OCI-LY7 (cell line): ENCODE results near the gene PLCXD3. TPM values are rescaled to one million over a fixed set of nuclear protein-coding genes. Genes with fewer than 3 reads are reported as not detected.

Source experiments
- BruUV-seq: library from RNA; stranded (reverse); fragments of 400-500 nt; replicated peaks from 2 replicates; lab custom pipeline; 2021; lab: Mats Ljungman, UMichigan
- CTCF ChIA-PET: fragments of 300-600 bp; sonication (Branson Sonifier 250); formaldehyde crosslinking; loops from one replicate; lab custom pipeline; 2022; ENCODE audit warnings: antibody characterized with exemption; ENCODE audit not compliant: unreplicated experiment; lab: Charles Lee
- POLR2A ChIA-PET: fragments of 300-600 bp; sonication (Branson Sonifier 250); formaldehyde crosslinking; loops from one replicate; lab custom pipeline; 2022; ENCODE audit warnings: antibody characterized with exemption; lab: Charles Lee
- DNase-seq: peaks from one replicate; pipeline ENCODE4 v3.0.0-alpha.2; 2015; ENCODE audit warnings: low spot score
- H2AFZ ChIP-seq: fragments of 200-600 bp; sonication (generic), shearing (Covaris generic); 2 replicates; pipeline ENCODE4 v1.6.1; 2014; ENCODE audit warnings: mild to moderate bottlenecking, antibody characterized with exemption, low read length, moderate library complexity
- H3K27ac ChIP-seq: fragments of 200-600 bp; sonication (generic); 2 replicates; pipeline ENCODE4 v1.5.1; 2014; ENCODE audit warnings: mixed run types, low read depth, mild to moderate bottlenecking, moderate library complexity, low read length, inconsistent platforms; ENCODE audit not compliant: poor library complexity, severe bottlenecking
- H3K36me3 ChIP-seq: fragments of 200-600 bp; sonication (generic); 2 replicates; pipeline ENCODE4 v1.6.1; 2014; ENCODE audit warnings: mild to moderate bottlenecking, antibody characterized with exemption, low read length, moderate library complexity, mixed read lengths; ENCODE audit not compliant: insufficient read depth
- H3K4me1 ChIP-seq: fragments of 200-600 bp; sonication (generic); 2 replicates; pipeline ENCODE4 v1.5.1; 2014; ENCODE audit warnings: mild to moderate bottlenecking, low read length; ENCODE audit not compliant: insufficient read depth, poor library complexity, severe bottlenecking
- H3K4me2 ChIP-seq: fragments of 200-600 bp; sonication (generic); 2 replicates; pipeline ENCODE4 v1.6.1; 2014; ENCODE audit warnings: mild to moderate bottlenecking, low read length
- H3K4me3 ChIP-seq: fragments of 200-600 bp; sonication (generic); 2 replicates; pipeline ENCODE4 v1.5.1; 2014; ENCODE audit warnings: mild to moderate bottlenecking, low read depth, low read length; ENCODE audit not compliant: poor library complexity, severe bottlenecking
- H3K79me2 ChIP-seq: fragments of 200-600 bp; sonication (generic); 2 replicates; pipeline ENCODE4 v1.6.1; 2016; ENCODE audit warnings: low read depth, mild to moderate bottlenecking, low read length, moderate library complexity, mixed read lengths; ENCODE audit not compliant: insufficient read depth
- H3K9me2 ChIP-seq: fragments of 200-600 bp; sonication (generic); 2 replicates; pipeline ENCODE4 v1.6.1; 2016; ENCODE audit warnings: mild to moderate bottlenecking, low read length, mixed read lengths; ENCODE audit not compliant: insufficient read depth
- H3K9me3 ChIP-seq: fragments of 200-600 bp; sonication (generic); 2 replicates; pipeline ENCODE4 v1.6.1; 2014; ENCODE audit warnings: mild to moderate bottlenecking, mixed run types, low read length, mixed read lengths
- H4K20me1 ChIP-seq: fragments of 200-600 bp; sonication (generic); 2 replicates; pipeline ENCODE4 v1.6.1; 2014; ENCODE audit warnings: mild to moderate bottlenecking, antibody characterized with exemption, low read length, moderate library complexity, mixed read lengths; ENCODE audit not compliant: insufficient read depth
- CTCF ChIP-seq: fragments of 200-600 bp; sonication (generic); conservative IDR thresholded peaks from 2 replicates; pipeline ENCODE4 v1.5.1; 2014; ENCODE audit warnings: mild to moderate bottlenecking, antibody characterized with exemption, low read length, moderate library complexity, mixed read lengths
- EZH2phosphoT487 ChIP-seq: fragments of 200-600 bp; sonication (generic); IDR thresholded peaks from 2 replicates; pipeline ENCODE4 v1.6.1; 2018; ENCODE audit warnings: low read depth, borderline replicate concordance, mild to moderate bottlenecking, mixed run types, antibody characterized with exemption, low read length, moderate library complexity, mixed read lengths
- intact Hi-C: fragments of 100-400 bp; cut with micrococcal nuclease; formaldehyde crosslinking; loops from one replicate; pipeline ENCODE4 v1.10.0; 2022; ENCODE audit not compliant: unreplicated experiment
- total RNA-seq, 2 experiments: library from RNA; depleted of rRNA in 1 of 2; stranded (reverse); fragments of >200 nt in 1 of 2; shearing (Covaris generic) in 1 of 2; gene quantifications; 2 replicates each; pipeline ENCODE4 v1.2.3, GENCODE V29; 2014 to 2022

Gene PLCXD3
- total RNA-seq, 2 experiments from 2014 or later = not detected

- CTCF ChIA-PET = no interaction called here
These were observed 174.7 kb downstream of the PLCXD3 start for GRCh38 chr5:41335596-41336181.

GRCh38 chr5:41334758-41335157 is 175.6 kb downstream of the PLCXD3 start:
- Histone ChIP-seq H4K20me1 (no peaks in the 10 kb centered on the region), H3K36me3 (no peaks in the 10 kb centered on the region), H3K79me2 (no peaks in the 10 kb centered on the region), H3K27ac (no peak overlapping the region), H3K4me2 (no peak overlapping the region), H2AFZ (no peak overlapping the region), H3K4me3 (no peak overlapping the region), H3K4me1 (no peaks in the 10 kb centered on the region), H3K9me3 (no peaks in the 10 kb centered on the region), H3K9me2 (no peaks in the 10 kb centered on the region)
- no peak for DNase-seq
- no TSS peak for BruUV-seq
- intact Hi-C loops = no loop called here
- ChIA-PET POLR2A (no interaction called here), CTCF (no interaction called here)
- TF ChIP-seq CTCF = no peak
- no peak for TF ChIP-seq EZH2phosphoT487

More at GRCh38 chr5:41335596-41336181, 174.7 kb downstream of the PLCXD3 start:
- DNase-seq = no peak
- no peaks in the 10 kb centered on the region for H3K79me2 ChIP-seq
- intact Hi-C loops = no loop called here
- no peaks in the 10 kb centered on the region for H3K4me1 ChIP-seq
- no peaks in the 10 kb centered on the region for H3K9me3 ChIP-seq
- POLR2A ChIA-PET = no interaction called here
- H2AFZ ChIP-seq = no peak overlapping the region
- no peak overlapping the region for H3K27ac ChIP-seq
- no TSS peak for BruUV-seq
- no peaks in the 10 kb centered on the region for H3K9me2 ChIP-seq
- no peaks in the 10 kb centered on the region for H3K36me3 ChIP-seq
- TF ChIP-seq CTCF (no peak), EZH2phosphoT487 (no peak)
- no peak overlapping the region for H3K4me3 ChIP-seq
- H4K20me1 ChIP-seq = no peaks in the 10 kb centered on the region
- H3K4me2 ChIP-seq = no peak overlapping the region

GRCh38 chr5:41334221-41334620 is 176.2 kb downstream of the PLCXD3 start:
- H3K79me2 ChIP-seq = no peaks in the 10 kb centered on the region
- no peaks in the 10 kb centered on the region for H3K9me2 ChIP-seq
- CTCF ChIA-PET = no interaction called here
- no peaks in the 10 kb centered on the region for H4K20me1 ChIP-seq
- no peak overlapping the region for H2AFZ ChIP-seq
- H3K4me3 ChIP-seq = no peak overlapping the region
- H3K9me3 ChIP-seq = no peaks in the 10 kb centered on the region
- H3K27ac ChIP-seq = no peak overlapping the region
- intact Hi-C loops = no loop called here
- no TSS peak for BruUV-seq
- H3K36me3 ChIP-seq = no peaks in the 10 kb centered on the region
- POLR2A ChIA-PET = no interaction called here
- no peak for DNase-seq
- no peak overlapping the region for H3K4me2 ChIP-seq
- no peaks in the 10 kb centered on the region for H3K4me1 ChIP-seq
- TF ChIP-seq CTCF (no peak), EZH2phosphoT487 (no peak)
